Trophoblast cell (in vitro differentiated cells and primary cell): ENCODE measurements around the gene TRAIP.

ENCODE experiments used
- DNase-seq, 2 donors: peaks; one replicate each; pipeline ENCODE4 v3.0.0-alpha.2; 2016
- H2AFZ ChIP-seq: 2 replicates; pipeline ENCODE4 v1.6.1; 2013; ENCODE audit warnings: low read length, moderate library complexity, mild to moderate bottlenecking; ENCODE audit not compliant: insufficient read depth, poor library complexity
- H2AK5ac ChIP-seq: 2 replicates; pipeline ENCODE4 v1.6.1; 2013; ENCODE audit warnings: mild to moderate bottlenecking, low read length
- H2BK120ac ChIP-seq: 2 replicates; pipeline ENCODE4 v1.6.1; 2013; ENCODE audit warnings: low read length, mild to moderate bottlenecking, moderate library complexity; ENCODE audit not compliant: insufficient read depth, poor library complexity
- H2BK12ac ChIP-seq: 2 replicates; pipeline ENCODE4 v1.6.1; 2013; ENCODE audit warnings: mild to moderate bottlenecking, low read length, moderate library complexity
- H2BK5ac ChIP-seq: 2 replicates; pipeline ENCODE4 v1.6.1; 2013; ENCODE audit warnings: low read length, low read depth, moderate library complexity, mild to moderate bottlenecking; ENCODE audit not compliant: poor library complexity
- H3K14ac ChIP-seq: 2 replicates; pipeline ENCODE4 v1.6.1; 2013; ENCODE audit warnings: mild to moderate bottlenecking, low read length
- H3K18ac ChIP-seq: 2 replicates; pipeline ENCODE4 v1.6.1; 2013; ENCODE audit warnings: mild to moderate bottlenecking, low read length
- H3K23ac ChIP-seq: 2 replicates; pipeline ENCODE4 v1.6.1; 2013; ENCODE audit warnings: low read length
- H3K27ac ChIP-seq: 2 replicates; pipeline ENCODE4 v1.5.1; 2013; ENCODE audit warnings: low read depth, mild to moderate bottlenecking, inconsistent platforms, low read length, moderate library complexity
- H3K27me3 ChIP-seq: 2 replicates; pipeline ENCODE4 v1.6.1; 2013; ENCODE audit warnings: inconsistent platforms, mild to moderate bottlenecking, low read length, moderate library complexity; ENCODE audit not compliant: insufficient read depth
- H3K36me3 ChIP-seq, 2 experiments: 1 replicate in 1 of 2; 2 replicates in 1 of 2; pipeline ENCODE4 v1.6.1; 2013; ENCODE audit warnings: low read length in 2 of 2, mild to moderate bottlenecking in 2 of 2, moderate library complexity in 1 of 2; ENCODE audit not compliant: insufficient read depth in 2 of 2, control insufficient read depth in 1 of 2
- H3K4ac ChIP-seq: 2 replicates; pipeline ENCODE4 v1.6.1; 2013; ENCODE audit warnings: low read depth, mild to moderate bottlenecking, low read length, moderate library complexity
- H3K4me1 ChIP-seq, 2 experiments: 1 replicate in 1 of 2; 2 replicates in 1 of 2; pipeline ENCODE4 v1.6.1; 2013; ENCODE audit warnings: low read length in 2 of 2, mild to moderate bottlenecking in 2 of 2, moderate library complexity in 1 of 2; ENCODE audit not compliant: insufficient read depth in 2 of 2, control insufficient read depth in 1 of 2
- H3K4me2 ChIP-seq: 2 replicates; pipeline ENCODE4 v1.6.1; 2013; ENCODE audit warnings: inconsistent platforms, mild to moderate bottlenecking, low read length, moderate library complexity
- H3K4me3 ChIP-seq: 2 replicates; pipeline ENCODE4 v1.5.1; 2013; ENCODE audit warnings: mild to moderate bottlenecking, low read depth, low read length, inconsistent platforms
- H3K79me1 ChIP-seq: one replicate; pipeline ENCODE4 v1.6.1; 2013; ENCODE audit warnings: low read length
- H3K79me2 ChIP-seq: 2 replicates; pipeline ENCODE4 v1.6.1; 2013; ENCODE audit warnings: low read length, mild to moderate bottlenecking; ENCODE audit not compliant: control insufficient read depth, insufficient read depth, poor library complexity
- H3K9ac ChIP-seq: 2 replicates; pipeline ENCODE4 v1.6.1; 2013; ENCODE audit warnings: mild to moderate bottlenecking, low read length
- H3K9me3 ChIP-seq: 2 replicates; pipeline ENCODE4 v1.6.1; 2013; ENCODE audit warnings: low read depth, mild to moderate bottlenecking, control low read depth, inconsistent platforms, low read length; ENCODE audit not compliant: insufficient read depth
- H4K12ac ChIP-seq: 2 replicates; pipeline ENCODE4 v1.6.1; 2013; ENCODE audit warnings: low read depth, mild to moderate bottlenecking, low read length, moderate library complexity
- H4K8ac ChIP-seq: 2 replicates; pipeline ENCODE4 v1.6.1; 2013; ENCODE audit warnings: low read depth, mild to moderate bottlenecking, low read length, moderate library complexity
- H4K91ac ChIP-seq: one replicate; pipeline ENCODE4 v1.6.1; 2013; ENCODE audit warnings: low read depth, mild to moderate bottlenecking, low read length, moderate library complexity
- WGBS: extraction: QIAGEN DNeasy Blood & Tissue Kit; methylation state at CpG from one replicate; pipeline ENCODE4 v1.1.7; 2013; ENCODE audit warnings: missing lambda C conversion rate; ENCODE audit not compliant: insufficient read length, insufficient coverage; ENCODE audit errors: extremely low coverage; 5-methylcytosine and 5-hydroxymethylcytosine counted together

The TRAIP gene

GRCh38 chr3:49872801-49873281, 16.5 kb upstream of the TRAIP start:
- no peak overlapping the region for H2BK12ac ChIP-seq
- H2BK5ac ChIP-seq, result no peak overlapping the region
- H4K8ac ChIP-seq, result no peak overlapping the region
- no peaks in the 10 kb centered on the region for H3K79me1 ChIP-seq
- no peak overlapping the region for H4K91ac ChIP-seq
- no peak overlapping the region for H3K14ac ChIP-seq
- H3K4me3 ChIP-seq, result no peak overlapping the region
- peaks cover 4 to 6% of the 10 kb centered on the region in 2 experiments for H3K4me1 ChIP-seq
- no peak overlapping the region for H3K18ac ChIP-seq
- DNase-seq, result no peak
- H2AFZ ChIP-seq, result no peak overlapping the region
- H3K23ac ChIP-seq, result no peak overlapping the region
- no peaks in the 10 kb centered on the region for H3K36me3 ChIP-seq
- H3K9me3 ChIP-seq, result peaks cover 6% of the 10 kb centered on the region
- H2BK120ac ChIP-seq, result no peak overlapping the region
- no peaks in the 10 kb centered on the region for H3K79me2 ChIP-seq
- no peak overlapping the region for H3K9ac ChIP-seq
- H4K12ac ChIP-seq, result no peak overlapping the region
- H3K4me2 ChIP-seq, result no peak overlapping the region
- no peak overlapping the region for H3K4ac ChIP-seq
- WGBS, result no CpG with 5 or more reads among the region's 4 CpGs
- no peak overlapping the region for H3K27ac ChIP-seq
- H2AK5ac ChIP-seq, result no peak overlapping the region
- peaks cover 27% of the 10 kb centered on the region for H3K27me3 ChIP-seq

GRCh38 chr3:49871531-49872153, 15.3 kb upstream of the TRAIP start:
- no peaks in the 10 kb centered on the region for H3K36me3 ChIP-seq
- DNase-seq, result no peak
- WGBS, result no CpG with 5 or more reads among the region's 10 CpGs
- no peak overlapping the region for H2AFZ ChIP-seq
- no peak overlapping the region for H4K91ac ChIP-seq
- H3K4me3 ChIP-seq, result peak overlapping the region; percentile 33
- no peak overlapping the region for H4K12ac ChIP-seq
- H3K9ac ChIP-seq, result no peak overlapping the region
- no peaks in the 10 kb centered on the region for H3K79me2 ChIP-seq
- H3K4me2 ChIP-seq, result no peak overlapping the region
- no peak overlapping the region for H3K14ac ChIP-seq
- H3K23ac ChIP-seq, result no peak overlapping the region
- peaks cover 6% of the 10 kb centered on the region for H3K9me3 ChIP-seq
- no peak overlapping the region for H2AK5ac ChIP-seq
- H2BK5ac ChIP-seq, result no peak overlapping the region
- no peaks in the 10 kb centered on the region for H3K79me1 ChIP-seq
- no peak overlapping the region for H2BK12ac ChIP-seq
- H4K8ac ChIP-seq, result no peak overlapping the region
- no peak overlapping the region for H2BK120ac ChIP-seq
- H3K27ac ChIP-seq, result no peak overlapping the region
- H3K27me3 ChIP-seq, result peaks cover 27% of the 10 kb centered on the region
- no peak overlapping the region for H3K18ac ChIP-seq
- no peak overlapping the region for H3K4ac ChIP-seq
- H3K4me1 ChIP-seq, result peaks cover 4 to 6% of the 10 kb centered on the region in 2 experiments

- Histone ChIP-seq H3K18ac (no peak within 1 kb of the TSS), H2BK12ac (no peak within 1 kb of the TSS), H3K27me3 (peaks cover 27% of the 10 kb centered on the region), H3K4me2 (peak within 1 kb of the TSS; percentile 52), H3K4ac (no peak within 1 kb of the TSS), H3K36me3 (no peaks in the 10 kb centered on the region), H4K91ac (no peak within 1 kb of the TSS), H3K4me3 (no peak within 1 kb of the TSS), H2AK5ac (no peak within 1 kb of the TSS), H2BK5ac (no peak within 1 kb of the TSS), H3K79me2 (no peaks in the 10 kb centered on the region), H2AFZ (no peak within 1 kb of the TSS), H3K4me1 (peaks cover 4 to 6% of the 10 kb centered on the region in 2 experiments), H4K12ac (no peak within 1 kb of the TSS), H3K79me1 (no peaks in the 10 kb centered on the region), H3K27ac (no peak within 1 kb of the TSS), H2BK120ac (no peak within 1 kb of the TSS), H3K9me3 (peaks cover 3% of the 10 kb centered on the region), H3K14ac (no peak within 1 kb of the TSS), H4K8ac (no peak within 1 kb of the TSS), H3K9ac (no peak within 1 kb of the TSS), H3K23ac (no peak within 1 kb of the TSS)
- no CpG with 5 or more reads among the region's 59 CpGs for WGBS
- no peak for DNase-seq
These were observed 13.3 kb upstream of the TRAIP start, which contains the start of gene CAMKV for GRCh38 chr3:49869525-49870126. TSS of gene CAMKV (minus strand) at chr3:49869906. CDS start at chr3:49862388, 7,518 bp downstream.

- H3K4me2 ChIP-seq, result peak overlapping the region; percentile 52
- H3K23ac ChIP-seq, result no peak overlapping the region
- H3K9ac ChIP-seq, result no peak overlapping the region
- H2BK12ac ChIP-seq, result no peak overlapping the region
- H3K27me3 ChIP-seq, result peaks cover 27% of the 10 kb centered on the region
- no peaks in the 10 kb centered on the region for H3K79me1 ChIP-seq
- H2AK5ac ChIP-seq, result no peak overlapping the region
- no peak overlapping the region for H3K27ac ChIP-seq
- no peak overlapping the region for H3K14ac ChIP-seq
- no peak overlapping the region for H2BK5ac ChIP-seq
- peaks cover 3% of the 10 kb centered on the region for H3K9me3 ChIP-seq
- peaks cover 4 to 6% of the 10 kb centered on the region in 2 experiments for H3K4me1 ChIP-seq
- H3K4ac ChIP-seq, result no peak overlapping the region
- WGBS, result no CpG with 5 or more reads among the region's 23 CpGs
- H3K36me3 ChIP-seq, result no peaks in the 10 kb centered on the region
- no peak overlapping the region for H4K12ac ChIP-seq
- H2BK120ac ChIP-seq, result no peak overlapping the region
- no peak overlapping the region for H4K91ac ChIP-seq
- no peak overlapping the region for H4K8ac ChIP-seq
- no peak overlapping the region for H3K4me3 ChIP-seq
- DNase-seq, result no peak
- H3K79me2 ChIP-seq, result no peaks in the 10 kb centered on the region
- no peak overlapping the region for H2AFZ ChIP-seq
- no peak overlapping the region for H3K18ac ChIP-seq
These were observed 12.6 kb upstream of the TRAIP start for GRCh38 chr3:49868862-49869466.
